SK-N-MC (cell line): ENCODE measurements around the gene SLC66A2.

Experiments used
- DNase-seq: peaks from one replicate; pipeline ENCODE4 v3.0.0-alpha.2; 2011; ENCODE audit warnings: low read depth, low spot score
- H3K27ac ChIP-seq: fragments of 200-600 bp; sonication (generic); 2 replicates; pipeline ENCODE4 v1.5.1; 2016; ENCODE audit warnings: mixed run types
- H3K36me3 ChIP-seq: fragments of 200-600 bp; sonication (generic); 2 replicates; pipeline ENCODE4 v1.6.1; 2017; ENCODE audit warnings: antibody characterized with exemption, low read length, mixed read lengths; ENCODE audit not compliant: insufficient read depth
- H3K4me3 ChIP-seq: fragments of 200-600 bp; sonication (generic); 2 replicates; pipeline ENCODE4 v1.5.1; 2016
- H3K9ac ChIP-seq: fragments of 200-600 bp; sonication (generic); 2 replicates; pipeline ENCODE4 v1.8.0; 2017; ENCODE audit warnings: mixed run types, mixed read lengths; ENCODE audit not compliant: insufficient read length
- H3K9me3 ChIP-seq: fragments of 200-600 bp; sonication (generic); 2 replicates; pipeline ENCODE4 v1.6.1; 2017; ENCODE audit warnings: low read depth, mild to moderate bottlenecking, antibody characterized with exemption, low read length, moderate library complexity, mixed read lengths
- EZH2 ChIP-seq: fragments of 200-600 bp; sonication (generic); IDR thresholded peaks from one replicate; pipeline ENCODE4 v1.6.1; 2017; ENCODE audit warnings: antibody characterized with exemption
- FOXP2 ChIP-seq: optimal IDR thresholded peaks from 2 replicates; pipeline ENCODE3; 2011; ENCODE audit warnings: mild to moderate bottlenecking, moderate library complexity; ENCODE audit not compliant: insufficient read depth; ENCODE audit errors: extremely low read length, control extremely low read depth
- POLR2AphosphoS5 ChIP-seq: IDR thresholded peaks from 2 replicates; pipeline ENCODE4 v1.6.1; 2012; ENCODE audit warnings: mild to moderate bottlenecking, low read depth, low read length, borderline replicate concordance

Gene SLC66A2

DNA sequence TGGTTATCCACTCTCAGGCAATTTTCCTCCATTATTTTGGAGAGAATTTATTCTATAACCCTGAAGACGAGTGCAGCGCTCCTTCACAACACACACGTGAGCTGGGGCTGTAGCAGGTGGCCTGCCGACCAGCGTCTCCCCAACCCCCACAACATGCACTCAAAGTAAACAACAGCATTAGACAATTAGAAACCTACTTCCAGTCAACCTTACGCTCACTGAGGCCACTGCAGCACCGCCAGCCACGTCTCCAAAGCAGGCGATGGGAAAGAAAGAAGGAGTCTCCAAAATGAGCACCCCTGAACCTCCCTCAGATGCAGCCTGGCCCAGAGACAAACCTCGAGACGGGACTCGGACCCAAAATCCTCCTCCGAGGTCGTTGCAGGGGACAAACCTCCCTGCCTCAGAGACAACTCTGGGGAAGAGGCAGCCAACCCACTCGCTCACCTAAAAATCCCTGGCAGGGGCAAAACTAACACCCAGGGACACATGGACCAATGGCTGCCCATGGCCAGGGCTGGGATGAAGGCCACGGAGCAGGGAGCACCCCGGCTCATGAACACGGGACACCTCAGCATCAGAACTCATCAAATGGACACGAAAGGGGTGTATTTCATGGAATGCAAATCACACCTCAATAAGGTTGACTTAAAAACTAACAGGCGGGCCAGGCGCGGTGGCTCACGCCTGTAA is 2.6 kb downstream of the SLC66A2 start:
- Histone ChIP-seq H3K4me3 (no peak overlapping the region), H3K9ac (no peak overlapping the region), H3K9me3 (no peaks in the 10 kb centered on the region), H3K36me3 (peaks cover 3% of the 10 kb centered on the region; the same call in 1 of the 2 replicates), H3K27ac (no peak overlapping the region)
- no peak for TF ChIP-seq FOXP2
- TF ChIP-seq EZH2: no peak
- no peak for TF ChIP-seq POLR2AphosphoS5
- DNase-seq: no peak

- no peak overlapping the region for H3K9ac ChIP-seq
These were observed 3.4 kb downstream of the SLC66A2 start for GRCh38 chr18:79947881-79948610.

GRCh38 chr18:79947054-79947755 is 4.2 kb downstream of the SLC66A2 start:
- H3K9me3 ChIP-seq: no peaks in the 10 kb centered on the region
- H3K36me3 ChIP-seq: peaks cover 6% of the 10 kb centered on the region; the same call in 1 of the 2 replicates
- TF ChIP-seq FOXP2 (no peak), POLR2AphosphoS5 (no peak), EZH2 (no peak)
- H3K4me3 ChIP-seq: no peak overlapping the region
- no peak overlapping the region for H3K27ac ChIP-seq
- DNase-seq: no peak
- no peak overlapping the region for H3K9ac ChIP-seq

More at GRCh38 chr18:79947881-79948610, 3.4 kb downstream of the SLC66A2 start:
- Histone ChIP-seq H3K27ac (no peak overlapping the region), H3K36me3 (peaks cover 3% of the 10 kb centered on the region; the same call in 1 of the 2 replicates), H3K9me3 (no peaks in the 10 kb centered on the region), H3K4me3 (no peak overlapping the region)
- DNase-seq: no peak
- TF ChIP-seq POLR2AphosphoS5 (no peak), EZH2 (no peak), FOXP2 (no peak)

DNA sequence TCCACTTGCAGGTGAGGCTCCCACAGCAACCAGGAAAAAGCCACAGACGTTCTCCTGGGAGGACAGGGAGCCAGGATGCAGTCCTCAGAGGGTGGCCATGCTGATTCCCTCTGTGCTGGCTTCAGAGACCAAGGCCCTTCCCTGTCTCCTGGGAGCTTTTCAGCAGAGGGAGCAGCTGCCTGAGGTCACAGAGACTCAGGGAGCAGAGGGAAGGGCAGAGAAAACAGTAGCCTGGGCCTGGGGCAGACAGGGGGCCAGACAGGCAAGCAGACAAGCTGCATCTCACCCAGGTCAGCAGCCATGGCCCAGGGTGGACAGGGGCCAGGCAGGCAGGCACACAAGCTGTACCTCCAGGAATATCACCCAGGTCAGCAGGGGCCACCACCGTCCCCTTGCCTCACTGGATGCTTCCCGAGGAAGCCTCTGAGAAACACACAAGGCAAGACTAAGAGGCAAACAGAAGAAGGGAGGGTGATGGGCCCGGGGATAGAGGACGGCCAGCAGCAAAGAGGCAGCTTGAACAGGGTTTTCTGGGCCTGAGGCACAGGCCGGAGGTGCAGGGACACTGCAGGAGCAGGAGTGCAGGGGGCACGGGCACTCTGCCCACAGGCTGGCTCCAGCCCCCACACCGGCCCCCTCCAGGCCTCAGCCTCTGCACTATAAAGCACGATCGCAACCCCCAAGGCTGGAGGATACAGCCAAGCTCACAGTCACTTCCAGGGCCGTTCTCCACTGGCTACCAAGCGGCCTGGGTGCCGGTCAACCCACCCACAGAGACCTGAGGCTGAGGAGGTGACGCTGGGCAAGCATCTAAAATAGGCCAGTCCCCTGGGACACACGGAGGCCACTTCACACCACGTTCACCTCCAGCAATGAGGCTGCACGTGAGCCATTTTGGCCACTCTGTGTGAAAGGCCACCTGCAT is 6.1 kb downstream of the SLC66A2 start:
- no peak overlapping the region for H3K9ac ChIP-seq

GRCh38 chr18:79944746-79945117 is 6.7 kb downstream of the SLC66A2 start:
- H3K9me3 ChIP-seq: no peaks in the 10 kb centered on the region
- no peak overlapping the region for H3K9ac ChIP-seq
- H3K4me3 ChIP-seq: no peak overlapping the region
- H3K36me3 ChIP-seq: peaks cover 11% of the 10 kb centered on the region; the same call in 1 of the 2 replicates
- H3K27ac ChIP-seq: no peak overlapping the region
- no peak for DNase-seq
- TF ChIP-seq POLR2AphosphoS5 (no peak), EZH2 (no peak), FOXP2 (no peak)

More for the DNA sequence above, 6.1 kb downstream of the SLC66A2 start:
- no peak for TF ChIP-seq EZH2
- TF ChIP-seq POLR2AphosphoS5: no peak
- no peak for TF ChIP-seq FOXP2
- H3K4me3 ChIP-seq: no peak overlapping the region
- no peaks in the 10 kb centered on the region for H3K9me3 ChIP-seq
- no peak for DNase-seq
- no peak overlapping the region for H3K27ac ChIP-seq
- H3K36me3 ChIP-seq: peaks cover 10% of the 10 kb centered on the region; the same call in 1 of the 2 replicates

DNA sequence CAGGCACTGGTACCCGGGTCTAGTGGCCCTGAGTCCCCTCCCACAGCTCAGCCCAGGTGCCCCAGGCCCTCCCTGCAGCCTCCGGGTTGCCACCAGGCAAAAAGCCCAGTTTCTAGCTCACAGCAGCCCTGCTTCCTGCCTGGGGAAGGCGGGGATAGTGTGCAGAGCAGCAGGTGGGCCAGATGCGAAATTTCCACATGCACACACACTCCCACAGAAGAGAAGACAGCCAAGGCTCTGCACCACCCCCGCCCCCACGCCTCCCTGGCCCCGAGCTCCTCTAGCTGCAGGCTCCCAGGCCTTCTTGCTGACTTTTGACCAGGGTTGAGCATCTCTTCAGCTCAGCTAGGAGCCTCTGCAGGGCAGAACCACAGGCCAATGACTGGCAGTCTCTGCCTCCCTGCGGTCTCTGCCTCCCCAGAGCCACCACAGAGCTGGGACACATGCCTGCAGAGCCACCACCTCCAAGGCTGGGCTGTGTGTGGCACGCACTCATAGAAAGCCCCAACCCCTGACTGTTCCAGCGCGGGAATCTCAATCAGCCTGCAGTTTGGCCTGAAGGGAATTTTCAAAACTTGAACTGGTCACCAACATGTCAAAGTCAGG is 7.2 kb downstream of the SLC66A2 start:
- Histone ChIP-seq H3K27ac (no peak overlapping the region), H3K9ac (no peak overlapping the region), H3K9me3 (no peaks in the 10 kb centered on the region), H3K4me3 (no peak overlapping the region; the same call in 1 of the 2 replicates), H3K36me3 (peaks cover 11% of the 10 kb centered on the region; the same call in 1 of the 2 replicates)
- TF ChIP-seq FOXP2 (no peak), EZH2 (no peak)
- DNase-seq: no peak

DNA sequence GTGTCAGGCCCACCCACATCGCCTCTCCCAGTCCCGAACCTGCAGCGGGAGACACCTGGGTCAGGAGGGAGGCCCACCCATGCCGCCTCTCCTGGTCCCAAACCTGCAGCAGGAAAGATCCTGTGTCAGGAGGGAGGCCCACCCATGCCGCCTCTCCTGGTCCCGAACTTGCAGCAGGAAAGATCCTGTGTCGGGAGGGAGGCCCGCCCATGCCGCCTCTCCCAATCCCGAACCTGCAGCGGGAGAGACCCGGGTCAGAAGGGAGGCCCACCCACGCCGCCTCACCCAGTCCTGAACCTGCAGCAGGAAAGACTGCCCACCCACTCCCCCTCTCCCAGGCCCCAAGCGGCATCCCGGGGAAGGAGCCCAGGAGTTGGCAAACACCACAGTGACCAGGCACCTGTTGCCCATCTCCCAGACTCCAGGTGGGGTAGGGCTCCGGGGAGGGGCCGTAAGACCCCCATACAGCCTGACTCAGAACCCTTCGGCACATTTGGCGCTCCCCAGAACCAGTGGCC is 7.8 kb downstream of the SLC66A2 start:
- Histone ChIP-seq H3K9me3 (no peaks in the 10 kb centered on the region), H3K36me3 (peaks cover 8% of the 10 kb centered on the region; the same call in 1 of the 2 replicates), H3K9ac (no peak overlapping the region), H3K4me3 (no peak overlapping the region), H3K27ac (no peak overlapping the region)
- no peak for DNase-seq
- TF ChIP-seq POLR2AphosphoS5 (no peak), FOXP2 (no peak), EZH2 (no peak)
